Activated T-cell treated with anti-CD3 and anti-CD28 coated beads, Interleukin-2, amount 50 U/mL, for 24 hours (primary cell): ENCODE data around the gene SEC61G.

Source experiments
- DNase-seq: peaks from one replicate; pipeline ENCODE4 v3.0.0-alpha.2; 2020
- H3K27ac Mint-ChIP-seq: 2 replicates; pipeline ENCODE4 v1.8.0; 2020; ENCODE audit warnings: mild to moderate bottlenecking, mixed read lengths
- H3K27me3 Mint-ChIP-seq: 2 replicates; pipeline ENCODE4 v1.8.0; 2020; ENCODE audit warnings: mixed read lengths
- H3K36me3 Mint-ChIP-seq: 2 replicates; pipeline ENCODE4 v1.8.0; 2020; ENCODE audit warnings: low read depth, mixed read lengths
- H3K4me1 Mint-ChIP-seq: 2 replicates; pipeline ENCODE4 v1.8.0; 2020; ENCODE audit warnings: low read depth, mixed read lengths
- H3K4me3 Mint-ChIP-seq: 2 replicates; pipeline ENCODE4 v1.8.0; 2020; ENCODE audit warnings: mild to moderate bottlenecking, moderate library complexity, mixed read lengths
- H3K9me3 Mint-ChIP-seq: 2 replicates; pipeline ENCODE4 v1.8.0; 2020; ENCODE audit warnings: mixed read lengths

Gene SEC61G

GRCh38 chr7:54758702-54759592, at the start of gene SEC61G:
Gene SEC61G, minus strand, starts transcription at chr7:54759211. Its CDS starts 1,623 bp downstream, at chr7:54757588.
- H3K9me3 Mint-ChIP-seq, result no peaks in the 10 kb centered on the region
- peak within 1 kb of the TSS; percentile 99 for H3K4me3 Mint-ChIP-seq
- H3K4me1 Mint-ChIP-seq, result peaks cover 32% of the 10 kb centered on the region
- H3K27ac Mint-ChIP-seq, result peak within 1 kb of the TSS; percentile 98
- H3K36me3 Mint-ChIP-seq, result peaks cover 56% of the 10 kb centered on the region
- H3K27me3 Mint-ChIP-seq, result no peaks in the 10 kb centered on the region
- peak; percentile 95 for DNase-seq

GRCh38 chr7:54802841-54803240, 43.8 kb upstream of the SEC61G start:
- DNase-seq, result no peak
- peaks cover 24% of the 10 kb centered on the region for H3K27me3 Mint-ChIP-seq
- H3K9me3 Mint-ChIP-seq, result no peaks in the 10 kb centered on the region
- H3K4me1 Mint-ChIP-seq, result peaks cover 1% of the 10 kb centered on the region
- no peaks in the 10 kb centered on the region for H3K36me3 Mint-ChIP-seq
- no peak overlapping the region for H3K4me3 Mint-ChIP-seq
- H3K27ac Mint-ChIP-seq, result no peak overlapping the region

- no peak for DNase-seq
- Mint-ChIP-seq H3K27me3 (peaks cover 24% of the 10 kb centered on the region), H3K9me3 (no peaks in the 10 kb centered on the region), H3K36me3 (no peaks in the 10 kb centered on the region), H3K4me3 (no peak overlapping the region), H3K27ac (no peak overlapping the region), H3K4me1 (peaks cover 1% of the 10 kb centered on the region)
These were observed 43.1 kb upstream of the SEC61G start for GRCh38 chr7:54802114-54802513.

- no peaks in the 10 kb centered on the region for H3K9me3 Mint-ChIP-seq
- no peak overlapping the region for H3K4me3 Mint-ChIP-seq
- no peaks in the 10 kb centered on the region for H3K36me3 Mint-ChIP-seq
- no peak for DNase-seq
- H3K4me1 Mint-ChIP-seq, result peaks cover 1% of the 10 kb centered on the region
- H3K27me3 Mint-ChIP-seq, result peaks cover 17% of the 10 kb centered on the region
- H3K27ac Mint-ChIP-seq, result no peak overlapping the region
These were observed 40.8 kb upstream of the SEC61G start for GRCh38 chr7:54799792-54800191.

- Mint-ChIP-seq H3K4me3 (no peak overlapping the region), H3K27ac (no peak overlapping the region), H3K36me3 (no peaks in the 10 kb centered on the region), H3K4me1 (peaks cover 1% of the 10 kb centered on the region), H3K27me3 (peaks cover 17% of the 10 kb centered on the region), H3K9me3 (no peaks in the 10 kb centered on the region)
- DNase-seq, result no peak
These were observed 39.5 kb upstream of the SEC61G start for GRCh38 chr7:54798530-54798929.

- DNase-seq, result no peak
- Mint-ChIP-seq H3K27me3 (peaks cover 11% of the 10 kb centered on the region), H3K27ac (no peak overlapping the region), H3K4me3 (no peak overlapping the region), H3K9me3 (no peaks in the 10 kb centered on the region), H3K36me3 (no peaks in the 10 kb centered on the region), H3K4me1 (no peaks in the 10 kb centered on the region)
These were observed 37.8 kb upstream of the SEC61G start for GRCh38 chr7:54796853-54797252.

- no peaks in the 10 kb centered on the region for H3K36me3 Mint-ChIP-seq
- DNase-seq, result no peak
- H3K27me3 Mint-ChIP-seq, result peaks cover 12% of the 10 kb centered on the region
- H3K4me3 Mint-ChIP-seq, result no peak overlapping the region
- no peak overlapping the region for H3K27ac Mint-ChIP-seq
- no peaks in the 10 kb centered on the region for H3K9me3 Mint-ChIP-seq
- no peaks in the 10 kb centered on the region for H3K4me1 Mint-ChIP-seq
These were observed 37.1 kb upstream of the SEC61G start for GRCh38 chr7:54796150-54796549.

GRCh38 chr7:54792383-54792782, 33.4 kb upstream of the SEC61G start:
- DNase-seq, result no peak
- H3K4me3 Mint-ChIP-seq, result no peak overlapping the region
- H3K9me3 Mint-ChIP-seq, result no peaks in the 10 kb centered on the region
- peaks cover 38% of the 10 kb centered on the region for H3K27me3 Mint-ChIP-seq
- H3K4me1 Mint-ChIP-seq, result peaks cover 6% of the 10 kb centered on the region
- no peak overlapping the region for H3K27ac Mint-ChIP-seq
- no peaks in the 10 kb centered on the region for H3K36me3 Mint-ChIP-seq

- H3K4me1 Mint-ChIP-seq, result peaks cover 6% of the 10 kb centered on the region
- no peak overlapping the region for H3K27ac Mint-ChIP-seq
- H3K36me3 Mint-ChIP-seq, result no peaks in the 10 kb centered on the region
- H3K9me3 Mint-ChIP-seq, result no peaks in the 10 kb centered on the region
- H3K4me3 Mint-ChIP-seq, result no peak overlapping the region
- no peak for DNase-seq
- H3K27me3 Mint-ChIP-seq, result peaks cover 55% of the 10 kb centered on the region
These were observed 29.7 kb upstream of the SEC61G start for GRCh38 chr7:54788664-54789063.

GRCh38 chr7:54785261-54785660, 26.2 kb upstream of the SEC61G start:
- DNase-seq, result no peak

GRCh38 chr7:54783952-54784351, 24.9 kb upstream of the SEC61G start:
- Mint-ChIP-seq H3K27ac (no peak overlapping the region), H3K9me3 (no peaks in the 10 kb centered on the region), H3K36me3 (no peaks in the 10 kb centered on the region), H3K4me1 (peaks cover 6% of the 10 kb centered on the region), H3K27me3 (peaks cover 37% of the 10 kb centered on the region), H3K4me3 (no peak overlapping the region)
- DNase-seq, result no peak

More at GRCh38 chr7:54785261-54785660, 26.2 kb upstream of the SEC61G start:
- H3K36me3 Mint-ChIP-seq, result no peaks in the 10 kb centered on the region
- no peaks in the 10 kb centered on the region for H3K9me3 Mint-ChIP-seq
- peaks cover 6% of the 10 kb centered on the region for H3K4me1 Mint-ChIP-seq
- peaks cover 46% of the 10 kb centered on the region for H3K27me3 Mint-ChIP-seq
- H3K4me3 Mint-ChIP-seq, result no peak overlapping the region
- H3K27ac Mint-ChIP-seq, result no peak overlapping the region

- DNase-seq, result no peak
- Mint-ChIP-seq H3K9me3 (no peaks in the 10 kb centered on the region), H3K4me1 (no peaks in the 10 kb centered on the region)
These were observed 23.8 kb upstream of the SEC61G start for GRCh38 chr7:54782829-54783228.

GRCh38 chr7:54782314-54782713, 23.3 kb upstream of the SEC61G start:
- no peak overlapping the region for H3K4me3 Mint-ChIP-seq
- no peaks in the 10 kb centered on the region for H3K36me3 Mint-ChIP-seq
- no peak overlapping the region for H3K27ac Mint-ChIP-seq
- peaks cover under 1% of the 10 kb centered on the region for H3K9me3 Mint-ChIP-seq
- DNase-seq, result no peak
- H3K4me1 Mint-ChIP-seq, result no peaks in the 10 kb centered on the region
- H3K27me3 Mint-ChIP-seq, result peaks cover 26% of the 10 kb centered on the region

More at GRCh38 chr7:54782829-54783228, 23.8 kb upstream of the SEC61G start:
- Mint-ChIP-seq H3K4me3 (no peak overlapping the region), H3K36me3 (no peaks in the 10 kb centered on the region), H3K27ac (no peak overlapping the region), H3K27me3 (peaks cover 29% of the 10 kb centered on the region)

GRCh38 chr7:54781134-54781920, 22.3 kb upstream of the SEC61G start:
- Mint-ChIP-seq H3K27ac (no peak overlapping the region), H3K4me3 (no peak overlapping the region), H3K4me1 (no peaks in the 10 kb centered on the region), H3K9me3 (peaks cover 10% of the 10 kb centered on the region), H3K27me3 (peaks cover 25% of the 10 kb centered on the region), H3K36me3 (no peaks in the 10 kb centered on the region)
- DNase-seq, result no peak

GRCh38 chr7:54780490-54780889, 21.5 kb upstream of the SEC61G start:
- no peak overlapping the region for H3K4me3 Mint-ChIP-seq
- no peak overlapping the region for H3K27ac Mint-ChIP-seq
- DNase-seq, result no peak
- peaks cover 17% of the 10 kb centered on the region for H3K27me3 Mint-ChIP-seq
- peaks cover 13% of the 10 kb centered on the region for H3K9me3 Mint-ChIP-seq
- H3K4me1 Mint-ChIP-seq, result no peaks in the 10 kb centered on the region
- no peaks in the 10 kb centered on the region for H3K36me3 Mint-ChIP-seq
